ENCODE results near the gene DUSP28. TPM values are rescaled to one million over a fixed set of nuclear protein-coding genes. Genes with fewer than 3 reads are reported as not detected.

DUSP28 gene
- total and polyA plus RNA-seq, 2 of the 13 experiments (the other 11 are each of a cell fraction or from before 2014, with no cell fraction given) = 5.2 to 8.6 TPM

GRCh38 chr2:240513549-240514287 lies 46.4 kb upstream of the DUSP28 start:
- H4K20me1 ChIP-seq (ENCODE audit: insufficient read depth, low read length) = no peaks in the 10 kb centered on the region; the same call in 1 of the 2 replicates
- no peak overlapping the region for H3K9ac ChIP-seq (ENCODE audit: insufficient read depth, low read depth, low read length)
- ChIA-PET CTCF (ENCODE audit: low intra/inter-chr PET ratio, low total read pairs) (interaction anchor here (0.8 to 1.6 kb wide), 3 partner anchors 54 to 247 kb away, joined by 3 to 5 read pairs (median 4); partner anchors contain the start of gene RNPEPL1), POLR2A (interaction anchor here (0.8 to 1.5 kb wide), 3 partner anchors 47 to 73 kb away, joined by 3 to 6 read pairs (median 4); partner anchors contain the start of genes CAPN10 and DUSP28)
- no peak overlapping the region for H3K27ac ChIP-seq (ENCODE audit: extremely low read length, insufficient read depth, low read length)
- ATAC-seq = peak; percentile 96
- in situ Hi-C loops (cut with HindIII; ENCODE audit: extremely low pct_ligation_motif_present, low pct_unique_long_range_greater_than_20kb) (no loop called here), intact Hi-C loops (cut with micrococcal nuclease; ENCODE audit: unreplicated experiment) (loop anchor here (1.0 to 10.0 kb wide), 2 partner anchors 131 to 327 kb away; no protein-coding TSS in a partner anchor)
- no peak overlapping the region for H3K4me3 ChIP-seq (replicated peaks in 1 of 3; ENCODE audit: insufficient read depth in 1 of 3, low read depth in 2 of 3, low read length in 3 of 3)
- 40% methylated on average over 11 of the region's 13 CpGs for WGBS (ENCODE audit: low lambda C conversion rate)
- no peak overlapping the region for H2AFZ ChIP-seq (ENCODE audit: low read length)
- no TSS peak for BruUV-seq (replicated peaks)
- DNase-seq (ENCODE audit: low spot score) = peak; percentile 72
- H3K4me2 ChIP-seq (ENCODE audit: low read depth, low read length) = no peak overlapping the region
- H3K9me3 ChIP-seq (ENCODE audit: low read length) = no peaks in the 10 kb centered on the region
- H3K27me3 ChIP-seq (ENCODE audit: control insufficient read depth in 1 of 2, insufficient read depth in 2 of 2, low read length in 2 of 2) = no peaks in the 10 kb centered on the region
- FAIRE-seq = peak; percentile 88
- H3K79me2 ChIP-seq (ENCODE audit: insufficient read depth, low read length) = no peaks in the 10 kb centered on the region
- peaks cover 6 to 10% of the 10 kb centered on the region in 2 experiments; a peak in 3 of 5 replicates for H3K36me3 ChIP-seq (replicated peaks in 1 of 2; ENCODE audit: control insufficient read depth in 1 of 2, insufficient read depth in 2 of 2, low read length in 2 of 2)
- no peaks in the 10 kb centered on the region for H3K4me1 ChIP-seq (ENCODE audit: insufficient read depth, low read length)
- 0 out of 2 replicates have a peak, but pooled peaks have one; percentile 35 for TF ChIP-seq ELF1 (CRISPR knock-in tag; IDR thresholded peaks at IDR 0.05)
- TF ChIP-seq ARID3A (IDR thresholded peaks at IDR 0.05; ENCODE audit: low read depth, low read length) = no peak
- TF ChIP-seq CCAR2 (optimal IDR thresholded peaks at IDR 0.05; ENCODE audit: low read depth, low read length) = no peak
- TF ChIP-seq CEBPG (CRISPR knock-in tag; IDR thresholded peaks at IDR 0.05) = peak; percentile 53
- TF ChIP-seq TFE3 (CRISPR knock-in tag; IDR thresholded peaks at IDR 0.05) = 0 out of 2 replicates have a peak, but pooled peaks have one; percentile 23
- TF ChIP-seq PCBP2 (optimal IDR thresholded peaks at IDR 0.05; ENCODE audit: low read depth, low read length, poor library complexity, severe bottlenecking) = no peak
- 0 out of 2 replicates have a peak, but pooled peaks have one; percentile 26 for TF ChIP-seq ZGPAT (CRISPR knock-in tag; IDR thresholded peaks at IDR 0.05)
- TF ChIP-seq ZNF670 (CRISPR knock-in tag; IDR thresholded peaks at IDR 0.05; ENCODE audit: borderline replicate concordance) = no peak
- TF ChIP-seq SRY (CRISPR knock-in tag; IDR thresholded peaks at IDR 0.05) = no peak
- no peak for TF ChIP-seq MYC (CRISPR knock-in tag; IDR thresholded peaks at IDR 0.05; ENCODE audit: borderline replicate concordance)
- TF ChIP-seq ZXDC (CRISPR knock-in tag; IDR thresholded peaks at IDR 0.05) = no peak
- peak; percentile 47; the same call in 1 of the 2 replicates for TF ChIP-seq THAP7 (CRISPR knock-in tag; IDR thresholded peaks at IDR 0.05)
- TF ChIP-seq KDM5B (CRISPR knock-in tag; IDR thresholded peaks at IDR 0.05; ENCODE audit: borderline replicate concordance) = peak; percentile 46; the same call in 1 of the 2 replicates
- no peak for TF ChIP-seq GLI4 (CRISPR knock-in tag; IDR thresholded peaks at IDR 0.05; ENCODE audit: borderline replicate concordance)
- no peak for TF ChIP-seq ZNF138 (CRISPR knock-in tag; IDR thresholded peaks at IDR 0.05; ENCODE audit: low read depth)
